ENCODE results near the gene PHKB. TPM values are rescaled to one million over a fixed set of nuclear protein-coding genes. Genes with fewer than 3 reads are reported as not detected.
"Not testable (repeated sequence)": the region's sequence is repeated elsewhere in the genome, so short reads cannot be mapped to it uniquely, and the experiment has no call there.

PHKB gene
- total RNA-seq, 1 donor from 2014 or later = 109 TPM

DNA sequence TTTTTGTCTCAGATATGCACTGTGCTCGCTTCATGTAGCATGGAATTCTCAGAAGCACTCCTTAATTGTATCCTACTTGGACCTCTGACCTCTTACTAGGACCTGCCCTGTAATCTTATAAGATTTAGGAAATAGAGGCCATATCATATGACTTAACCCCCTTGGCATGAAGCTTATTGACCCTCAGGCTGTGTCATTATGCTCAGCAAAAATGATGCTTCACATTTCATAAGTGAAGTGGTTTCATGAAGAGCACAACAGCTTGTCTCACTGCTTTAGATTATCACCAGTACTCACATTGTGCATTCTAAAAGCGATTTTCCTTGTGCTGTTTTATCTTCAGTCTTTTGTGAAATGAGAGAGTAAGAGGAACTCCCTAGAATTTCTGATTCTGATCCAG lies 6.4 kb downstream of the PHKB start:
- H3K9me3 ChIP-seq (ENCODE audit: low read depth) = no peaks in the 10 kb centered on the region
- H3K4me1 ChIP-seq = peaks cover 21% of the 10 kb centered on the region
- no peak for DNase-seq (ENCODE audit: low spot score)
- no peaks in the 10 kb centered on the region for H3K36me3 Mint-ChIP-seq
- no peaks in the 10 kb centered on the region for H3F3A ChIP-seq (ENCODE audit: low read depth)
- peaks cover 14% of the 10 kb centered on the region for H3K4me1 Mint-ChIP-seq
- no peak overlapping the region for H2AFZ ChIP-seq (replicated peaks)
- H3K27ac Mint-ChIP-seq = no peak overlapping the region
- no peak overlapping the region for H3K4me3 ChIP-seq
- no peaks in the 10 kb centered on the region for H3K36me3 ChIP-seq
- no peaks in the 10 kb centered on the region for H3K27me3 ChIP-seq
- H3K4me3 Mint-ChIP-seq = no peak overlapping the region
- TF ChIP-seq EZH2 (IDR thresholded peaks at IDR 0.05) (no peak), EZH2phosphoT487 (IDR thresholded peaks at IDR 0.05) (no peak)
- TF ChIP-seq, protein P1, sequence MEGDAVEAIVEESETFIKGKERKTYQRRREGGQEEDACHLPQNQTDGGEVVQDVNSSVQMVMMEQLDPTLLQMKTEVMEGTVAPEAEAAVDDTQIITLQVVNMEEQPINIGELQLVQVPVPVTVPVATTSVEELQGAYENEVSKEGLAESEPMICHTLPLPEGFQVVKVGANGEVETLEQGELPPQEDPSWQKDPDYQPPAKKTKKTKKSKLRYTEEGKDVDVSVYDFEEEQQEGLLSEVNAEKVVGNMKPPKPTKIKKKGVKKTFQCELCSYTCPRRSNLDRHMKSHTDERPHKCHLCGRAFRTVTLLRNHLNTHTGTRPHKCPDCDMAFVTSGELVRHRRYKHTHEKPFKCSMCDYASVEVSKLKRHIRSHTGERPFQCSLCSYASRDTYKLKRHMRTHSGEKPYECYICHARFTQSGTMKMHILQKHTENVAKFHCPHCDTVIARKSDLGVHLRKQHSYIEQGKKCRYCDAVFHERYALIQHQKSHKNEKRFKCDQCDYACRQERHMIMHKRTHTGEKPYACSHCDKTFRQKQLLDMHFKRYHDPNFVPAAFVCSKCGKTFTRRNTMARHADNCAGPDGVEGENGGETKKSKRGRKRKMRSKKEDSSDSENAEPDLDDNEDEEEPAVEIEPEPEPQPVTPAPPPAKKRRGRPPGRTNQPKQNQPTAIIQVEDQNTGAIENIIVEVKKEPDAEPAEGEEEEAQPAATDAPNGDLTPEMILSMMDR (IDR thresholded peaks at IDR 0.05) = no peak
- peaks cover 67% of the 10 kb centered on the region for H3K79me2 ChIP-seq (ENCODE audit: low read depth)
- H3K27ac ChIP-seq = no peak overlapping the region
- no peaks in the 10 kb centered on the region for H3K9me3 Mint-ChIP-seq
- H4K20me1 ChIP-seq (ENCODE audit: low read depth) = peaks cover 13% of the 10 kb centered on the region
- H3K27me3 Mint-ChIP-seq (ENCODE audit: insufficient read depth, low read depth) = no peaks in the 10 kb centered on the region
- H3K9ac ChIP-seq = no peak overlapping the region
- no peak overlapping the region for H3K4me2 ChIP-seq

DNA sequence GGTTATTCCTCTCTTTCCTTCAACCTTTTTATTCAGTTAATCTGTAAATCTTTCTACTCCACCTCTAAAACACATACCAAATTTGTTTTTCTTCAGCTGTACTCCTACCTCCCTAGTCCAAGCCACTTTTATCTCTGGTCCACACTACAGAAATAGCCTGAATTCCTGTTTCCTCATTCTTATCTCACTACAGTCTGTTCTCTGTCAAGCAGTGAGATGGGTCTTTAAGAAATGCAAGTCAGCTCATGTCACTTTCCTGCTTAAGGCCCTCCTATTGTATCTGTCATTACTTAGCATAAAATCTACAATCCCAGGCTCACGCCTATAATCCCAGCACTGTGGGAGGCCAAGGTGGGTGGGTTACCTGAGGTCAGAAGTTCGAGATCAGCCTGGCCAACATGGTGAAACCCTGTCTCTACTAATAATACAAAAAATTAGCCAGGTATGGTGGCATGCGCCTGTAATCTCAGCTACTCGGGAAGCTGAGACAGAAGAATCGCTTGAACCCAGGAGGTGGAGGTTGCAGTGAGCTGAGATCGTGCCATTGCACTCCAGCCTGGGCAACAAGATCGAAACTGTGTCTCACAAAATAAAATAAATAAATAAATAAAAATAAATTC lies 7.0 kb downstream of the PHKB start:
- H3K27me3 Mint-ChIP-seq (ENCODE audit: insufficient read depth, low read depth); H3K4me3 ChIP-seq; H3K27ac Mint-ChIP-seq; DNase-seq (ENCODE audit: low spot score); H3K36me3 Mint-ChIP-seq; H3K4me1 Mint-ChIP-seq; H3K36me3 ChIP-seq; H3K27me3 ChIP-seq; H3K4me2 ChIP-seq; H3K9me3 ChIP-seq (ENCODE audit: low read depth); H3K9ac ChIP-seq; H3K27ac ChIP-seq; H3K4me3 Mint-ChIP-seq; H3F3A ChIP-seq (ENCODE audit: low read depth); H3K9me3 Mint-ChIP-seq; H2AFZ ChIP-seq (replicated peaks): not testable (repeated sequence)
- Histone ChIP-seq H3K79me2 (ENCODE audit: low read depth) (peaks cover 61% of the 10 kb centered on the region), H3K4me1 (peaks cover 17% of the 10 kb centered on the region), H4K20me1 (ENCODE audit: low read depth) (peaks cover 13% of the 10 kb centered on the region)

DNA sequence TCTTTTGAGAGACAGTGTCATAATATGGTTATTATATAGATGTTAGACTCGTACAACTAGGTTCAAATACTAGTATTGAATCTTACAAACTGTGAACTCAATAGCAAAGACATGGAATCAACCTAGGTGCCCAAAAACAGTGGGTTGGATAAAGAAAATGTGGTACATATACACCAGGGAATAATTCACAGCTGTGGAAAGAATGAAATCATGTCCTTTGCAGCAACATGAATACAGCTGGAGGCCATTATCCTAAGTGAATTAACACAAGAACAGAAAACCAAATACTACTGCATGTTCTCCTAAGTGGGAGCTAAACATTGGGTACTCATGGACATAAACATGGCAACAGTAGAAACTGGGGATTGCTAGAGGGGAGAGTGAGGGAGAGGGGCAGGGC lies 8.1 kb downstream of the PHKB start:
- H3K4me2 ChIP-seq = no peak overlapping the region
- no peaks in the 10 kb centered on the region for H3K27me3 ChIP-seq
- no peak overlapping the region for H3K9ac ChIP-seq
- no peaks in the 10 kb centered on the region for H3K9me3 Mint-ChIP-seq
- H3K4me1 Mint-ChIP-seq = no peaks in the 10 kb centered on the region
- no peak overlapping the region for H3K4me3 Mint-ChIP-seq
- H2AFZ ChIP-seq (replicated peaks) = no peak overlapping the region
- TF ChIP-seq, protein P1 (IDR thresholded peaks at IDR 0.05) = no peak
- TF ChIP-seq EZH2phosphoT487 (IDR thresholded peaks at IDR 0.05) = no peak
- no peak for TF ChIP-seq EZH2 (IDR thresholded peaks at IDR 0.05)
- H3K27ac Mint-ChIP-seq = no peak overlapping the region
- no peak for DNase-seq (ENCODE audit: low spot score)
- H4K20me1 ChIP-seq (ENCODE audit: low read depth) = peaks cover 12% of the 10 kb centered on the region
- H3K36me3 ChIP-seq = no peaks in the 10 kb centered on the region
- H3K4me3 ChIP-seq = no peak overlapping the region
- no peaks in the 10 kb centered on the region for H3K9me3 ChIP-seq (ENCODE audit: low read depth)
- no peaks in the 10 kb centered on the region for H3K36me3 Mint-ChIP-seq
- peaks cover 7% of the 10 kb centered on the region for H3K4me1 ChIP-seq
- no peaks in the 10 kb centered on the region for H3F3A ChIP-seq (ENCODE audit: low read depth)
- H3K27ac ChIP-seq = no peak overlapping the region
- peaks cover 59% of the 10 kb centered on the region for H3K79me2 ChIP-seq (ENCODE audit: low read depth)
- no peaks in the 10 kb centered on the region for H3K27me3 Mint-ChIP-seq (ENCODE audit: insufficient read depth, low read depth)

DNA sequence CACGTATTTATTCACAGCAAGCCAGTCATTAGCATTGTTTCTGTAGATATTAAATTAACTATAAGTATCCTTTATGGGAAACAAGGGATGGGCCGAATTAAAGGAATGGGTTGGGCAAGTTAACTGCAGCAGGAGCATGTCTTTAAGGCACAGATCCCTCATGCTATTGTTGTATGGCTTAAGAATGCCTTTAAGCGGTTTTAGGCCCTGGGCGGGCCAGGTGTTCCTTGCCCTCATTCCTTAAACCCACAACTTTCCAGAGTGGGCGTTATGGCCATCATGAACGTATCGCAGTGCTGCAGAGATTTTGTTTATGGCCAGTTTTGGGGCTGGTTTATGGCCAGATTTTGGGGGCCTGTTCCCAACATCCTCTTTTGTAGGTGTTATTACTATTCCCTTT lies 9.1 kb downstream of the PHKB start:
- H3K9me3 Mint-ChIP-seq = no peaks in the 10 kb centered on the region
- Histone ChIP-seq H3K9ac (no peak overlapping the region), H2AFZ (replicated peaks) (no peak overlapping the region), H3K27me3 (no peaks in the 10 kb centered on the region), H3K4me3 (no peak overlapping the region), H3K4me2 (no peak overlapping the region), H3K36me3 (no peaks in the 10 kb centered on the region), H3K27ac (no peak overlapping the region), H3K9me3 (ENCODE audit: low read depth) (no peaks in the 10 kb centered on the region), H3K79me2 (ENCODE audit: low read depth) (peaks cover 51% of the 10 kb centered on the region), H3K4me1 (peaks cover 5% of the 10 kb centered on the region), H4K20me1 (ENCODE audit: low read depth) (peaks cover 9% of the 10 kb centered on the region), H3F3A (ENCODE audit: low read depth) (no peaks in the 10 kb centered on the region)
- no peaks in the 10 kb centered on the region for H3K27me3 Mint-ChIP-seq (ENCODE audit: insufficient read depth, low read depth)
- H3K36me3 Mint-ChIP-seq = no peaks in the 10 kb centered on the region
- no peak overlapping the region for H3K4me3 Mint-ChIP-seq
- H3K4me1 Mint-ChIP-seq = no peaks in the 10 kb centered on the region
- no peak overlapping the region for H3K27ac Mint-ChIP-seq
- no peak for TF ChIP-seq EZH2 (IDR thresholded peaks at IDR 0.05)
- TF ChIP-seq, protein P1 (IDR thresholded peaks at IDR 0.05) = no peak
- no peak for TF ChIP-seq EZH2phosphoT487 (IDR thresholded peaks at IDR 0.05)
- peak; percentile 29 for DNase-seq (ENCODE audit: low spot score)

All from neural progenitor cell (in vitro differentiated cells).